Mucosa of stomach (tissue), 1 donor: ENCODE results near the gene NXN.
"Not testable (repeated sequence)": the region's sequence is repeated elsewhere in the genome, so short reads cannot be mapped to it uniquely, and the experiment has no call there.

ENCODE experiments used
- H3K27me3 ChIP-seq: one replicate; pipeline ENCODE4 v1.7.0; 2013; ENCODE audit warnings: mild to moderate bottlenecking, low read length; ENCODE audit not compliant: control insufficient read depth, insufficient read depth
- H3K36me3 ChIP-seq: one replicate; pipeline ENCODE4 v1.7.0; 2013; ENCODE audit warnings: low read length; ENCODE audit not compliant: control insufficient read depth, insufficient read depth
- H3K4me1 ChIP-seq: one replicate; pipeline ENCODE4 v1.7.0; 2013; ENCODE audit warnings: mild to moderate bottlenecking, low read length; ENCODE audit not compliant: control insufficient read depth, insufficient read depth
- H3K4me3 ChIP-seq: one replicate; pipeline ENCODE4 v1.7.0; 2013; ENCODE audit warnings: low read length
- H3K9ac ChIP-seq: one replicate; pipeline ENCODE4 v1.7.0; 2013; ENCODE audit warnings: mild to moderate bottlenecking, low read length, moderate library complexity
- H3K9me3 ChIP-seq: one replicate; pipeline ENCODE4 v1.7.0; 2013; ENCODE audit warnings: mild to moderate bottlenecking, low read length, moderate library complexity; ENCODE audit not compliant: control insufficient read depth
- donor health status: Pancreatic carcinoma.

The NXN gene

GRCh38 chr17:855569-855968 is 124.0 kb downstream of the NXN start:
- no peaks in the 10 kb centered on the region for H3K27me3 ChIP-seq
- no peaks in the 10 kb centered on the region for H3K9me3 ChIP-seq
- H3K36me3 ChIP-seq: no peaks in the 10 kb centered on the region
- no peak overlapping the region for H3K9ac ChIP-seq
- H3K4me1 ChIP-seq: peaks cover 3% of the 10 kb centered on the region
- H3K4me3 ChIP-seq: no peak overlapping the region

DNA sequence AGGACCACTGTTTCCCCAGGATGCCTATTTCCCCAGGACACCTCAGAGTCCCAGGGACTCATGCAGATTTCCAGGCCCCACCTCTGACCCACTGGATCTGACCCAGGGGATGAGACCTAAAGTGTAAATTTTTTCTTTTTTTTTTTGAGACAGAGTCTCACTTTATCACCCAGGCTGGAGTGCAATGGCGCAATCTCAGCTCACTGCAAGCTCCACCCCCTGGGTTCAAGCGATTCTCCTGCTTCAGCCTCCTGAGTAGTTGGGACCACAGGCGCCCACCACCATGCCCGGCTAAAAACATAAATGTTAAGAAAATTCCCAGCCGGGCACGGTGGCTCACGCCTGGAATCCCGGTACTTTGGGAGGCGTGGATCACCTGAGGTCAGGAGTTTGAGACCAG is 126.7 kb downstream of the NXN start:
- H3K4me3 ChIP-seq, H3K27me3 ChIP-seq, H3K9me3 ChIP-seq, H3K9ac ChIP-seq, H3K4me1 ChIP-seq, H3K36me3 ChIP-seq: not testable (repeated sequence)

- Histone ChIP-seq H3K9me3 (no peaks in the 10 kb centered on the region), H3K36me3 (no peaks in the 10 kb centered on the region), H3K4me1 (no peaks in the 10 kb centered on the region), H3K9ac (no peak overlapping the region), H3K4me3 (no peak overlapping the region), H3K27me3 (no peaks in the 10 kb centered on the region)
These were observed 127.2 kb downstream of the NXN start for GRCh38 chr17:852349-852748.

- Histone ChIP-seq H3K4me3 (no peak overlapping the region), H3K36me3 (no peaks in the 10 kb centered on the region), H3K9me3 (no peaks in the 10 kb centered on the region), H3K4me1 (no peaks in the 10 kb centered on the region), H3K9ac (no peak overlapping the region), H3K27me3 (no peaks in the 10 kb centered on the region)
These were observed 127.7 kb downstream of the NXN start for GRCh38 chr17:851924-852323.

GRCh38 chr17:850851-851763 is 128.5 kb downstream of the NXN start:
- Histone ChIP-seq H3K27me3 (no peaks in the 10 kb centered on the region), H3K36me3 (no peaks in the 10 kb centered on the region), H3K4me1 (peaks cover 3% of the 10 kb centered on the region), H3K4me3 (no peak overlapping the region), H3K9me3 (no peaks in the 10 kb centered on the region), H3K9ac (no peak overlapping the region)

- no peak overlapping the region for H3K9ac ChIP-seq
- no peaks in the 10 kb centered on the region for H3K9me3 ChIP-seq
- H3K4me1 ChIP-seq: peaks cover 3% of the 10 kb centered on the region
- H3K4me3 ChIP-seq: no peak overlapping the region
- H3K36me3 ChIP-seq: no peaks in the 10 kb centered on the region
- no peaks in the 10 kb centered on the region for H3K27me3 ChIP-seq
These were observed 129.3 kb downstream of the NXN start for GRCh38 chr17:850086-850850.

- Histone ChIP-seq H3K36me3 (no peaks in the 10 kb centered on the region), H3K9ac (no peak overlapping the region), H3K4me1 (peaks cover 3% of the 10 kb centered on the region), H3K27me3 (no peaks in the 10 kb centered on the region), H3K4me3 (no peak overlapping the region), H3K9me3 (no peaks in the 10 kb centered on the region)
These were observed 131.2 kb downstream of the NXN start for GRCh38 chr17:848402-848801.

- H3K9ac ChIP-seq: no peak overlapping the region
- H3K4me3 ChIP-seq: no peak overlapping the region
- H3K27me3 ChIP-seq: no peaks in the 10 kb centered on the region
- no peaks in the 10 kb centered on the region for H3K36me3 ChIP-seq
- peaks cover 3% of the 10 kb centered on the region for H3K4me1 ChIP-seq
- no peaks in the 10 kb centered on the region for H3K9me3 ChIP-seq
These were observed 132.4 kb downstream of the NXN start for GRCh38 chr17:846901-847843.

DNA sequence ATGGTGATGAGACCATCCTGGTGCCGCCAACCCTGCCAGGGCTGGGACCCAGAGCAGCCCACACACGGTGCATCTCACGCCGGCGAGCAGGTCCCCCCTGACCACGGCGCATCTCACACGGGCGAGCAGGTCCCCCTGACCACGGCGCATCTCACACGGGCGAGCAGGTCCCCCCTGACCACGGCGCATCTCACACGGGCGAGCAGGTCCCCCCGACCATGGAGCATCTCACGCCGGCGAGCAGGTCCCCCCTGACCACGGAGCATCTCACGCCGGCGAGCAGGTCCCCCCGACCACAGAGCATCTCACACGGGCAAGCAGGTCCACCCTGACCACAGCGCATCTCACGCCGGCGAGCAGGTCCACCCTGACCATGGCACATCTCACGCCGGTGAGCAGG is 138.3 kb downstream of the NXN start:
- Histone ChIP-seq H3K9ac (no peak overlapping the region), H3K36me3 (no peaks in the 10 kb centered on the region), H3K4me1 (no peaks in the 10 kb centered on the region), H3K27me3 (no peaks in the 10 kb centered on the region), H3K4me3 (no peak overlapping the region), H3K9me3 (no peaks in the 10 kb centered on the region)

GRCh38 chr17:838486-838885 is 141.1 kb downstream of the NXN start:
- no peaks in the 10 kb centered on the region for H3K4me1 ChIP-seq
- H3K9ac ChIP-seq: no peak overlapping the region
- H3K4me3 ChIP-seq: no peak overlapping the region
- no peaks in the 10 kb centered on the region for H3K9me3 ChIP-seq
- no peaks in the 10 kb centered on the region for H3K27me3 ChIP-seq
- no peaks in the 10 kb centered on the region for H3K36me3 ChIP-seq

- Histone ChIP-seq H3K9me3 (no peaks in the 10 kb centered on the region), H3K36me3 (no peaks in the 10 kb centered on the region), H3K9ac (no peak overlapping the region), H3K27me3 (no peaks in the 10 kb centered on the region), H3K4me3 (no peak overlapping the region), H3K4me1 (no peaks in the 10 kb centered on the region)
These were observed 143.4 kb downstream of the NXN start for GRCh38 chr17:836151-836550.
